Muscle layer of duodenum (tissue), 2 donors: Measurements from ENCODE around the gene SSH2.

Experiments used
- H3K27ac ChIP-seq: one replicate; pipeline ENCODE4 v1.7.0; 2013; ENCODE audit warnings: mild to moderate bottlenecking, low read length
- H3K27me3 ChIP-seq: one replicate; pipeline ENCODE4 v1.7.0; 2013; ENCODE audit warnings: low read depth, mild to moderate bottlenecking, control low read depth, low read length
- H3K36me3 ChIP-seq, 2 donors: one replicate each; pipeline ENCODE4 v1.7.0; 2013; ENCODE audit warnings: low read length in 2 of 2, control low read depth in 1 of 2, mild to moderate bottlenecking in 1 of 2; ENCODE audit not compliant: insufficient read depth in 2 of 2, control insufficient read depth in 1 of 2
- H3K4me1 ChIP-seq, 2 donors: one replicate each; pipeline ENCODE4 v1.7.0; 2013; ENCODE audit warnings: low read length in 2 of 2, mild to moderate bottlenecking in 2 of 2, control low read depth in 1 of 2, moderate library complexity in 1 of 2; ENCODE audit not compliant: insufficient read depth in 2 of 2, control insufficient read depth in 1 of 2
- H3K4me3 ChIP-seq, 2 donors: one replicate each; pipeline ENCODE4 v1.7.0; 2013; ENCODE audit warnings: low read length in 2 of 2, low read depth in 1 of 2, mild to moderate bottlenecking in 1 of 2
- H3K9me3 ChIP-seq, 2 donors: one replicate each; pipeline ENCODE4 v1.7.0; 2013; ENCODE audit warnings: low read length in 2 of 2, control low read depth in 1 of 2, mild to moderate bottlenecking in 1 of 2; ENCODE audit not compliant: control insufficient read depth in 1 of 2
- donor health status: healthy.

The SSH2 gene

DNA sequence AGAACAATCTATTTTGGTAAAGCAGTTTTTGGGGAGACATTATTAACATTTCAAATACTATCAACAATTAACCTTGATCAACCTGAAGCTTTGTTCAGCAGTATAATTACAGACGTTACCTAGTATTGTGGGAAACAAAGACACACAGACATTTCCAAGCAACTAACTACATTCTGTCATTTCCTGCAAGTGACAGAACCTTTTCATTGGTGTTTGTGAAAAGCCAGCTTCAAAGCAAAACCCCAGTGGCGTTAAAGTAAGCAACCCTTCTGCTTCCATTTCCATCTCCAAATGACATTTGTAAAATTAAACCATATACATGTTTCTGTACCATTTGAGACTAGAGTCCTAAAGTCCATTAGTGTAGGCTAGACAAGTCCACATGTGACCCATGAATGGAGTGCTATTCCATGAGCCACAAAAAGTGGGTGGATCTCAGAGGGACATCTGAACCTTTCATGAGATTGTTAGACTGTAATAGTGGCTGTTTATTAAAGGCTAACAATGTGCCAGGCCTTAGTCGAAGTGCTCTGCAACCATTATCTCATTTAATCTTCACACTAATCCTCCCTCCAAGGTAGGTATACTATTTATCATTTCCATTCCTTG is 101.2 kb downstream of the SSH2 start:
- Histone ChIP-seq H3K36me3 (no peaks in the 10 kb centered on the region), H3K9me3 (no peaks in the 10 kb centered on the region), H3K27me3 (no peaks in the 10 kb centered on the region), H3K4me1 (no peaks in the 10 kb centered on the region), H3K4me3 (no peak overlapping the region), H3K27ac (no peak overlapping the region)

DNA sequence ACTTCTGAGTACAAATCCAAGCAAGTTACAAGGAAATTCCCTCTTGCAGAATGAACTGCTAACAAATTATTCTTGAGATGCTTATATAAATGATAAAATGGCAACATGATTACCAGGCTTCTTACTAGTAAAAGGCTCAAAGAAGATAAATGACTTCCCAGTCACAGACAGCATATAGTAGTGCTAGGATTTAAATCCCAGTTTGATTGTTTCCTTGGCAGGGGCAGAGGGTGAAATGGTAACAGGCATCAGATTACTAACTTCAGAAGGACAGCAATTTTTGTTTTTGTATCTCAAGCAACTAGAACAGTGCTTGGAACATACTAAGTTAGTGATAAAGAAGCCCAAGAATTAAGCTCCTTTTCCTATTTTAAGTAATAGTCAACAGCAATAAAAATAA is 102.8 kb downstream of the SSH2 start:
- Histone ChIP-seq H3K9me3 (no peaks in the 10 kb centered on the region), H3K4me1 (no peaks in the 10 kb centered on the region), H3K36me3 (no peaks in the 10 kb centered on the region), H3K27me3 (no peaks in the 10 kb centered on the region), H3K27ac (no peak overlapping the region), H3K4me3 (no peak overlapping the region)

DNA sequence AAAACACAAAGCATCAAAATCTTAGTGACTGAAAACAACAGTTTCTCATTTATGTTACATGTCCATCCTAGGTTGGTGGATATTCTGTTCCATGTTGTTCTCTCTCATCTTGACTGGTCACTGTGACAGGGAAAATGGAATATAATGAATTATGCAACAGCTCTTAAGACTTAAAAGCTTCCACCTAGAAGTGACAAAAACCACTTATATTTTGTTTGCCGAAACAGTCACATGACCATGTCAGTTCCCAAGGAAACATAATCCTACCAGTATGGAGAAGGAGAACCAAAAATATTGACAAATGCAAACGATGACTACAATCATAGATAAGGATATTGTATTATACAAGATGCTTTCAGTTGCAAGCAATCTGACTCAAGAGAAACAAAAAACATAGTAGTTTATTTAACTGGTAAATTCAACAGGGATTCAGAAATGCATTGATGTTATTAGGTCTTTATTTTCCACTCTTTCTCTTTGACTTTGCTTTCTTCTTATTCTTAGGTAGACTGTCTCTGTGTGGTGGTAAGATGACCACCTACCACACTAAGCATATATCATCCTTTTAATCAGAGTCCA is 103.8 kb downstream of the SSH2 start:
- Histone ChIP-seq H3K4me3 (no peak overlapping the region), H3K9me3 (no peaks in the 10 kb centered on the region), H3K4me1 (no peaks in the 10 kb centered on the region), H3K27me3 (no peaks in the 10 kb centered on the region), H3K36me3 (no peaks in the 10 kb centered on the region), H3K27ac (peak overlapping the region; percentile 49)

DNA sequence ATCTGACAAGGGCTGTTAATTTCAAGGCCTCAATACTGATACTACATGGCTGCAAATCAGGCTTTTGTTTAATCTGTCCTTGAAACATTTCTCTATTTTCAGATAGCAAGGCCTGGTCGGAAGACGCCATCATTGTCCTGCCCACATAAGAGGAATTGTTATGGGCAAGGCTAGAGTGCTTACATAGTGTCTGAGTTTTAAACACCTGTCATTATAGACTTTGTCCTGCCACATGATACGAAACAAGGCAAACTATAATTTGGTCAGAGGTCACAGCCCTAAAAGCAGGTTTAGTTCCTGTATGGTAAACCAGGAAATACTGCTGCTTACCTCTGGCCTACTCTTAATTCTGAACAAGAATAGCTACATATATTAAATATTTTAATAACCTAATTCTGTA is 104.4 kb downstream of the SSH2 start:
- no peak overlapping the region for H3K4me3 ChIP-seq
- no peaks in the 10 kb centered on the region for H3K9me3 ChIP-seq
- H3K27me3 ChIP-seq = no peaks in the 10 kb centered on the region
- no peak overlapping the region for H3K27ac ChIP-seq
- no peaks in the 10 kb centered on the region for H3K4me1 ChIP-seq
- no peaks in the 10 kb centered on the region for H3K36me3 ChIP-seq

DNA sequence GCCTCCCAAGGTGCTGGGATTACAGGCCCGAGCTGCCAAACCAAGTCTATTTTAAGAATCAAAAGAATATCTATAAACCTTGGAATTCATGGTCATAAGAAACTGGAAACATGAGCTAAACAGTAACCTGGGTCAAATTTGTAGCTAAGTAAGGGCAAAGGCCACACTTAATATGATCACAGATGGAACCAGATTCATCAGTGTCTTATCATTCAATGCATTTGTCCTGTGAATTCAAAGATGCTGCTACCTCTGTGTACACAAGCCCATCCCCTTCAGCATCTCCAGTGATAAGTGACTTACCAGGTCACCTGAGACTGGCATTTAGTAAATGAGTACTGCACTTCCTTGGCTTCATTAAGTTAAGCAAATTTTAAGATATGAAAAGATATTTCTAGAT is 108.1 kb downstream of the SSH2 start:
- Histone ChIP-seq H3K36me3 (no peaks in the 10 kb centered on the region), H3K9me3 (no peaks in the 10 kb centered on the region), H3K27ac (no peak overlapping the region), H3K27me3 (no peaks in the 10 kb centered on the region), H3K4me3 (no peak overlapping the region), H3K4me1 (no peaks in the 10 kb centered on the region)

DNA sequence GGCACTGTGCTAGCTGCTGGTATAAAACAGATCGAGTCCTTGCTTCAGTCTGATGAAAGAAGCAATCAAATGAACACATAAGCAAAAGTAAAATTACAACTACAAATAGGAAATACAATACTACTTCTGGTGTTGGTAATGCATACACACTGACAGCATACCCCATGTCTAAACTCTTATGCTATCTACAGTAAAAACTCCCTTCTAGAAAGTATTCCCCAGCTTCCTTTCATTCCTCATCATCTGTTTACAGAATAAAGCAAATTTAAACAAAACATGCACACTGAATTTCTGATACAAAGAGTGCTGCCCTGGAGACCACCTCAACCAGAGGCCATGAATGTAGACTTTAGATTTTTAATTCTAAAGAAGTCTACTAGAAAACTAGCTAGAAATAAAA is 109.6 kb downstream of the SSH2 start:
- Histone ChIP-seq H3K9me3 (no peaks in the 10 kb centered on the region), H3K27ac (no peak overlapping the region), H3K36me3 (no peaks in the 10 kb centered on the region), H3K4me1 (no peaks in the 10 kb centered on the region), H3K27me3 (no peaks in the 10 kb centered on the region), H3K4me3 (no peak overlapping the region)

DNA sequence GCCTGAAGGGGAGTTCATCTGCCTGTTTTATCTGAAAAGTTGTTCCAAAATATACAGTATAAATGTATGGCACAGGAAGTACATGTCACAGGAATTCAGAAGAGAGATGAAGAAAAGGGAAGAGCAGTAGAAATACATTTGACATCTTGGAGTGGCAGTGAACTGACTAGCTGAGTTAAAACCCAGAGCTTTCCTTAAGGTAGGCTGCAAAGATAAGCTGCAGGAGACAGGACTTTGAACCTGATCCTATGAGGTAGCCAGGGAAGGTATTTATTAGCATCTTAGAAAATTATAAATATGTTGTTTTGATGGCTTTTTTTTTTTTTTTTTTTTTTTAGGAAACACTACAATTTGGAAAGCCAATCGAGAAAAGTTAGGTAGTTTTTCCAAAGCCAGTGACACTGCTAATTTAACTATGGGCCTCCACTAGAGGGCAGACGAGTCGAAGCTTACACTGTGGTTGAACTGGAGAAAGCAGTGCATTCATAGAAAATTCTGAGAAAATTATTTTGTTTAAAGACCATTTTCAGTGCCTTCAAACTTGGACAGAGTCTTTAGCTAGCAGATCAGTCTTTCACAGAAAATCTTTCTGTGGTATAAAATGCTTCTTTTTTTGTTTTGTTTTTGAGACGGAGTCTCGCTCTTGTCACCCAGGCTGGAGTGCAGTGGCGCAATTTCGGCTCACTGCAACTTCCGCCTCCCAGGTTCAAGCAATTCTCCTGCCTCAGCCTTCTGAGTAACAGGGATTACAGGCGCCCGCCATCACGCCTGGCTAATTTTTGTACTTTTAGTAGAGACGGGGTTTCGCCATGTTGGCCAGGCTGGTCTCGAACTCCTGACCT is 122.3 kb downstream of the SSH2 start:
- Histone ChIP-seq H3K27me3 (no peaks in the 10 kb centered on the region), H3K4me1 (no peaks in the 10 kb centered on the region), H3K27ac (no peak overlapping the region), H3K36me3 (no peaks in the 10 kb centered on the region), H3K4me3 (no peak overlapping the region), H3K9me3 (no peaks in the 10 kb centered on the region)

DNA sequence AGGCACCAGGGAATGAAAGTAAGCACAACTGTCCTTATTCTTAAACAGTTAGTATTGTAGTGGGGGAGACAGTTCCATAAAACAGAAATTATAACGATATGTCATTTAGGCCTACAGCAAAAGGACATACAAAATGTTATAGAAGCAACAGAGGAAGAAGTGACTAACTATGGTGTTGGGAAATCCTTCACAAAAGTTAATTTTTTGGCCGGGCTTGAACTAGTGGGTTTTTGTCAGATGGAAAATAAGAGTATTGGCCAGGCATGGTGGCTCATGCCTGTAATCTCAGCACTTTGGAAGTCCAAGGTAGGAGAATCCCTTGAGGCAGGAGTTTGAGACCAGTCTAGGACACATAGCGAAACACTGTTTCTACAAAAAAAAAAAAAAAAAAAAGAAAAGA is 127.8 kb downstream of the SSH2 start:
- Histone ChIP-seq H3K36me3 (no peaks in the 10 kb centered on the region), H3K4me1 (no peaks in the 10 kb centered on the region), H3K9me3 (no peaks in the 10 kb centered on the region), H3K4me3 (no peak overlapping the region), H3K27me3 (no peaks in the 10 kb centered on the region), H3K27ac (no peak overlapping the region)

DNA sequence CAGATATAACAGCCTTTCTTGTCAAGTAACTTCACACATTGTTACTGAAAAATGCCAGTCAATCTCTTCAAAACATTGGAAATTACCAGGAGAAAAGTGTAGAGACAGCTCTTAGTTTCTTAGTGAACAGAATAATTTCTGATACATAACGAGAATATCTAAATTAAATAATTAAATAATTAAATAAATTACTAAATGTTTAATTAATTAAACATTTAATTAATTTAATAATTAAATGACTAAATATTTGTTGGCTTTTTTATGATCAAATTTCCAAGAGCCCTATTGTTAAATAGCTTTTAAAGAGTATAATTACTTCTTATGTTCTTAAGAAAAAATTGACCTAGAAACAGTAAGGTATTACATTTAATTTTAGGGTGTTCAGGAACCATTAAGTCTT is 129.6 kb downstream of the SSH2 start:
- no peaks in the 10 kb centered on the region for H3K36me3 ChIP-seq
- no peak overlapping the region for H3K4me3 ChIP-seq
- no peaks in the 10 kb centered on the region for H3K4me1 ChIP-seq
- no peaks in the 10 kb centered on the region for H3K27me3 ChIP-seq
- no peak overlapping the region for H3K27ac ChIP-seq
- H3K9me3 ChIP-seq = no peaks in the 10 kb centered on the region

DNA sequence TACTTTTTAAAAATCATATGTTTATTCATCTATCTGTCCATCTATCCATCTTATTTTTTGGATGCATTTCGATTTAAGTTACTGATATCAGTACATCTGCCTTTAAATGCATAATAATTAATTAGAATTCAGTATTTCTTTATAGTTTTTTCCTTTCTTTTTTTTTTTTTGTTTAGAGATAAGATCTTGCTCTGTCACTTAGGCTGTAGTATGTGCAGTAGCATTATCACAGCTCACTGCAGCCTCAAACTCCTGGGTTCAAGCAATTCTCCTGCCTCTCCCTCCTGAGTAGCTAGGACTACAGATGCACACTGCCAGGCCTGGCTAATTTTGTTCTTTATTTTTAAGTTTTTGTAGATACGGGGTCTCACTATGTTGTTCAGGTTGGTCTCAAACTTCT is 133.4 kb downstream of the SSH2 start:
- no peaks in the 10 kb centered on the region for H3K9me3 ChIP-seq
- H3K36me3 ChIP-seq = no peaks in the 10 kb centered on the region
- no peak overlapping the region for H3K4me3 ChIP-seq
- no peaks in the 10 kb centered on the region for H3K4me1 ChIP-seq
- no peaks in the 10 kb centered on the region for H3K27me3 ChIP-seq
- H3K27ac ChIP-seq = no peak overlapping the region

DNA sequence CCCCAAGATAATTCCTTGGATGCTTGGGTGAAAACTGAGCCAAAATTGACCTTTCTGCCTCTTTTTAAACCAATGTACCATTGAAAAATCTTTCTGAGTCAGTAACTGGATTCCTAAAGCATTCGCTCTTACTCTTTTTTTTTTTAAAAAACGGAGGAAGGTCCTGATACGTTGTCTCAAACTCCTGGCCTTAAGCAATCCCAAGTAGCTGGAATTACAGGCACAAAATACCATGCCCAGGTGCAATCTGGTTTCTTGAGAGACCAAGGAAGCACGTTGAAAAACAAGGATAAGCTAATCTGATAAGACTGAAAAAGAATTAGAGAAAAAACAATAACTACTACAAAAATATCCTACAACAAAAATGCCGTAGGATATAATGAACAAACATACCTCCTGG is 136.5 kb downstream of the SSH2 start:
- Histone ChIP-seq H3K27me3 (no peaks in the 10 kb centered on the region), H3K36me3 (peaks cover 0 to 4% of the 10 kb centered on the region in 2 donors), H3K4me3 (no peak overlapping the region), H3K27ac (no peak overlapping the region), H3K9me3 (no peaks in the 10 kb centered on the region), H3K4me1 (no peaks in the 10 kb centered on the region)
